ENCODE data around the gene C19orf18. TPM values are rescaled to one million over a fixed set of nuclear protein-coding genes. Genes with fewer than 3 reads are reported as not detected.

C19orf18 gene
- total RNA-seq: under 0.01 and 0.32 TPM in 2 replicates

DNA sequence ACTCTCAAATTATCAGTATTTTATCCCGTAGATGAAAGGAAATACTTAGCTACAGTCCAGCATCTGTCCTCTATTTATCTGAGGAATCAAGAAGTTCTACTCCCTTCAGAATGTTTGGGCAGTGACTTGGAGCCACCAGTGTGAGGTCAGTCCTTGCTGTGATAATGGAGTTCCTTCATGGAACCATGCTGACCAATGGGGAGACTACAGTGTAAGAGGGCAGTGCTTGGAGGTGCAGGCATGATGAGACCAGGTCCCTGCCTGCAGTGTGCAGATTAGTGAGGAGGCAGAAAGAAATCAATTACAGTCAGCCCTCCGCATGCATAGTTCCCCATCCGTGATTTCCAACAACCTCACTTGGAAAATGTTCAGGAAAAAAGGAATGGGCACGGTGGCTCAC lies at the start of gene C19orf18:
Gene C19orf18 (minus strand): TSS at position 101 of the 400 bp plus-strand sequence. CDS start 102 bp downstream, outside the sequence.
- DNase-seq (ENCODE audit: low read depth): no peak
- no peak within 1 kb of the TSS for H3K4me3 ChIP-seq (ENCODE audit: low read depth, low read length)
- TF ChIP-seq, protein P1, sequence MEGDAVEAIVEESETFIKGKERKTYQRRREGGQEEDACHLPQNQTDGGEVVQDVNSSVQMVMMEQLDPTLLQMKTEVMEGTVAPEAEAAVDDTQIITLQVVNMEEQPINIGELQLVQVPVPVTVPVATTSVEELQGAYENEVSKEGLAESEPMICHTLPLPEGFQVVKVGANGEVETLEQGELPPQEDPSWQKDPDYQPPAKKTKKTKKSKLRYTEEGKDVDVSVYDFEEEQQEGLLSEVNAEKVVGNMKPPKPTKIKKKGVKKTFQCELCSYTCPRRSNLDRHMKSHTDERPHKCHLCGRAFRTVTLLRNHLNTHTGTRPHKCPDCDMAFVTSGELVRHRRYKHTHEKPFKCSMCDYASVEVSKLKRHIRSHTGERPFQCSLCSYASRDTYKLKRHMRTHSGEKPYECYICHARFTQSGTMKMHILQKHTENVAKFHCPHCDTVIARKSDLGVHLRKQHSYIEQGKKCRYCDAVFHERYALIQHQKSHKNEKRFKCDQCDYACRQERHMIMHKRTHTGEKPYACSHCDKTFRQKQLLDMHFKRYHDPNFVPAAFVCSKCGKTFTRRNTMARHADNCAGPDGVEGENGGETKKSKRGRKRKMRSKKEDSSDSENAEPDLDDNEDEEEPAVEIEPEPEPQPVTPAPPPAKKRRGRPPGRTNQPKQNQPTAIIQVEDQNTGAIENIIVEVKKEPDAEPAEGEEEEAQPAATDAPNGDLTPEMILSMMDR (IDR thresholded peaks at IDR 0.05; ENCODE audit: insufficient read depth, low read depth, low read length): no peak

DNA sequence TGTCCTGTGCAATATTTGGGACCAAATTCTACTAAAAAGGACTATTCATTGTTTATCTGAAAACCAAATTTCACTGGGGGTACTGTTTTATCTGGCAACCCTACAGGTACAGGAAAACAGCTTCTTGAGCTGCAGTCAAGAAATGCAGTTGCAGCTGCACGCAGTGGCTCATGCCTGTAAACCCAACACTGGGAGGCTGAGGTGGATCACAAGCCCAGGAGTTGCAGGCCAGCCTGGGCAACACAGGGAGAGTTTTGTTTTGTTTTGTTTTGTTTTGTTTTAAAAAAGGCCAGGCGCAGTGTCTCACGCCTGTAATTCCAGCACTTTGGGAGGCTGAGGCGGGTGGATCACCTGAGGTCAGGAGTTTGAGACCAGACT lies 47.9 kb upstream of the C19orf18 start:
- DNase-seq (ENCODE audit: low read depth): no peak
- TF ChIP-seq, protein P1 (IDR thresholded peaks at IDR 0.05; ENCODE audit: insufficient read depth, low read depth, low read length): no peak

DNA sequence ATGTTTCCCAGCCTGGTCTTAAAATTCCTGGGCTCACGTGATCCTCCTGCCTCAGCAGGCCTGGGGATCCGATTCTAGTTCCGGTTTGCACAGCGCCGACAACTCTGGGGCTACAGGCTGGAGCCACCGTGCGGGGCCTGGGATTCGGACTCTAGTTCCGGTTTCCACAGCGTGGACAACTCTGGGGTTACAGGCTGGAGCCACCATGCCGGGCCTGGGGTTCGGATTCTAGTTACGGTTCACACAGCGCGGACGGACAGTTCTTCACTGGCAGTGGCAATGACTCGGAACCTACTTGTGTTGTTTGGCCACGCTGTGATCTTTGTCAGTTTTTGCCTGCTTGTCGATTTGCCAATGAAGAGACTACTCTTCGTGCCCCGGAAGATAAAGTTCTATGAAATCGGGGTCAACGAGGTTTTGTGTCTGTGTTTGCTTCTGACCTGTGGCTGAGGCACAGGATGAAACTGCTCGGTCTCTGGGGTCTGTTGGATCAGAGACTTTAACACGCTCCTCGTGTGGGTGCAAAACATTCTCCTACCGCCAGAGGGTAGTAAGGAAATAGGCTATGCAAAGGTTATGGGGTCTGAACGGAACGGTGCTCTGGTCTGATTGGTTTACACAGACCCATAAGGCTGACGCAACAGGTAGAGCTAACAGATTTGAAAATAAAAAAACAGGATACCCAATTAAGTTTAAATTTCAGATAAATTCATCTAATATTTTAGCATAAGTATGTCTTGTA lies 47.4 kb upstream of the C19orf18 start:
- TF ChIP-seq, protein P1 (IDR thresholded peaks at IDR 0.05; ENCODE audit: insufficient read depth, low read depth, low read length): peak; percentile 40
- no peak overlapping the region for H3K4me3 ChIP-seq (ENCODE audit: low read depth, low read length)
- peak; percentile 50 for DNase-seq (ENCODE audit: low read depth)

More for the DNA sequence above, 47.9 kb upstream of the C19orf18 start:
- H3K4me3 ChIP-seq (ENCODE audit: low read depth, low read length): no peak overlapping the region

DNA sequence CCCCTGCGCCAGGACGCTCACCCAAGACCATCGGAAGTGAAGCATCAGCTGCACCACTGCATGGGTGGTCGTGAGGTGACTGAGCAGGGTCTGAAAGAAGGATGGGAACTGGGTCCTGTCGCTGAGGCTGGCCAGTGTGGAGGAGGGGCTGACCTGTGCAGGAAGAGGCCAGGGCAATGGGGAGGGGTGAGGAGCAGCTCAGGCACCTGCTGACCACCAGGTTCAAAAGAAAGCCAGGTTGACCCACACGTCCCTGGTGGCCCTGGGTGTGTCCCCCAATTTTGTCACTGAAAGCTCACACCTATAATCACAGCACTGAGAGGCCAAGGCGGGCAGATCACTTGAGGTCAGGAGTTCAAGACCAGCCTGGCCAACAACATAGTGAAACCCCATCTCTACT lies 45.8 kb upstream of the C19orf18 start:
- DNase-seq (ENCODE audit: low read depth): no peak
- H3K4me3 ChIP-seq (ENCODE audit: low read depth, low read length): no peak overlapping the region
- TF ChIP-seq, protein P1 (IDR thresholded peaks at IDR 0.05; ENCODE audit: insufficient read depth, low read depth, low read length): no peak

DNA sequence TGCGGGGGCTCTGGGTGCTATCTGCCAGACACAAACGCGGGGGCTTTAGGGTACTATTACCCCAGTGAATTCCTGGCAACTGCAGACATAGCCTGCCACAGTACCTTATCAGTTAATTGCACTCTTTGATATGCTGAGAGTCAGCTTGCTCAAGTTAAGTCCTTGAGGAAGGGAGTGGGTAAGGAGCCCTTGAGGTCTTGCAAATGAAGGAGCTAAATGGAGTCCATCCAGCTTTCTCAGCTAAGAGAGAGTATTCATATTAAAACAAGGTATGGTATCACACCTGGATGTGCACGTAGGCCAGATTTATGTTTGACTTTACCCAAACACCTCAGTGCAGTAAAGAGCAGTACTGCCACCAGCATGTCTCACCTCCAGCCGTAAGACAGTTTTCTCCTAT lies 39.8 kb upstream of the C19orf18 start:
- no peak for DNase-seq (ENCODE audit: low read depth)
- H3K4me3 ChIP-seq (ENCODE audit: low read depth, low read length): no peak overlapping the region
- TF ChIP-seq, protein P1 (IDR thresholded peaks at IDR 0.05; ENCODE audit: insufficient read depth, low read depth, low read length): no peak

DNA sequence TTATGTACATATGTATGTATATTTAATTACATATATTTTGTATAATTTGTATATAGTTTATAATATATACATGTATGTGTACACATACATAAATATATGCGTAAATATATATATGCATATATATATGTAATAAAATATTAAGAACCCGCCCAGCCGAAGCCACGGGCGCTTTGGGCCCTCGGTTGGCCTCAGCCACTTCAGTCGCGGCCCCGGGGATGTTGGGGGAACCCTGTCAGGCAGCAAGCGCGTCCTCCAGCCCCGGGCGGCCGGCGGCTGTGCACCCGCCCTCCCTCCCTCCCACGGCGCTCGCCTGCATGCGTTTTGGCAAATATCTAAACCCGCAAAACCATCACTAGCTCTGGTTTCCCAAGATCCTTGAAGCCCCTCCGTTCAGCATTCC lies 36.2 kb upstream of the C19orf18 start:
- no peak for DNase-seq (ENCODE audit: low read depth)
- TF ChIP-seq, protein P1 (IDR thresholded peaks at IDR 0.05; ENCODE audit: insufficient read depth, low read depth, low read length): no peak
- H3K4me3 ChIP-seq (ENCODE audit: low read depth, low read length): no peak overlapping the region
